Upper lobe of right lung (tissue), 1 donor: ENCODE results near the gene EDA. TPM values are rescaled to one million over a fixed set of nuclear protein-coding genes. Genes with fewer than 3 reads are reported as not detected.
A peak's percentile ranks its signal among the peaks of the same experiment; 100 is the strongest.

ENCODE experiments used
- ATAC-seq: fragments of 200-7000 bp; cut with Tn5 transposase; one replicate; pipeline ENCODE4 v1.9.1; 2020; ENCODE audit warnings: mild to moderate bottlenecking, moderate library complexity
- DNase-seq: peaks from one replicate; pipeline ENCODE4 v3.0.0-alpha.2; 2020
- H3K27ac ChIP-seq: fragments of 200-600 bp; one replicate; pipeline ENCODE4 v1.8.0; 2022
- H3K27me3 ChIP-seq: fragments of 200-600 bp; one replicate; pipeline ENCODE4 v1.8.0; 2022; ENCODE audit warnings: mild to moderate bottlenecking
- H3K36me3 ChIP-seq: fragments of 200-600 bp; one replicate; pipeline ENCODE4 v1.8.0; 2022
- H3K4me1 ChIP-seq: fragments of 200-600 bp; one replicate; pipeline ENCODE4 v1.8.0; 2022
- H3K4me3 ChIP-seq: fragments of 200-600 bp; one replicate; pipeline ENCODE4 v1.8.0; 2022; ENCODE audit warnings: mild to moderate bottlenecking
- H3K9me3 ChIP-seq: fragments of 200-600 bp; one replicate; pipeline ENCODE4 v1.8.0; 2022
- CTCF ChIP-seq: fragments of 200-600 bp; IDR thresholded peaks from one replicate; pipeline ENCODE4 v1.8.0; 2022; ENCODE audit warnings: antibody characterized with exemption
- intact Hi-C: fragments of 100-400 bp; cut with DNase I; formaldehyde crosslinking; loops from one replicate; pipeline ENCODE4 v1.11.0; 2022
- total RNA-seq: library from RNA; stranded (reverse); fragmentation: NEBNext Ultra II Directional; extraction: Animal tissue kit (Norgen Biotek cat#: 25700); gene quantifications from one replicate; pipeline ENCODE4 v1.2.1, GENCODE V29; 2021
- donor health status: DM: no; HTN: yes; CAD: no; lungs with severe emphysema.

Gene EDA
- total RNA-seq, 1 donor from 2014 or later, result 5.5 TPM

- Histone ChIP-seq H3K27me3 (no peaks in the 10 kb centered on the region), H3K4me1 (no peaks in the 10 kb centered on the region), H3K36me3 (no peaks in the 10 kb centered on the region), H3K4me3 (peak overlapping the region; percentile 58), H3K9me3 (no peaks in the 10 kb centered on the region), H3K27ac (no peak overlapping the region)
- ATAC-seq (peak; percentile 4), DNase-seq (peak; percentile 63)
- TF ChIP-seq CTCF, result no peak
- intact Hi-C loops, result no loop called here
These were observed 717 bp downstream of the EDA start for GRCh38 chrX:69616457-69617203.

GRCh38 chrX:69618803-69619202 lies 2.9 kb downstream of the EDA start:
- Histone ChIP-seq H3K4me3 (no peak overlapping the region), H3K36me3 (no peaks in the 10 kb centered on the region), H3K27ac (no peak overlapping the region), H3K9me3 (no peaks in the 10 kb centered on the region), H3K4me1 (no peaks in the 10 kb centered on the region), H3K27me3 (no peaks in the 10 kb centered on the region)
- intact Hi-C loops, result no loop called here
- DNase-seq (no peak), ATAC-seq (no peak)
- peak; percentile 46 for TF ChIP-seq CTCF

GRCh38 chrX:69626129-69626528 lies 10.2 kb downstream of the EDA start:
- H3K27ac ChIP-seq, result no peak overlapping the region
- DNase-seq (no peak), ATAC-seq (no peak)
- no peaks in the 10 kb centered on the region for H3K27me3 ChIP-seq
- H3K4me3 ChIP-seq, result no peak overlapping the region
- H3K4me1 ChIP-seq, result no peaks in the 10 kb centered on the region
- intact Hi-C loops, result no loop called here
- H3K9me3 ChIP-seq, result no peaks in the 10 kb centered on the region
- no peak for TF ChIP-seq CTCF
- no peaks in the 10 kb centered on the region for H3K36me3 ChIP-seq

GRCh38 chrX:69627744-69628143 lies 11.8 kb downstream of the EDA start:
- Histone ChIP-seq H3K4me1 (no peaks in the 10 kb centered on the region), H3K36me3 (no peaks in the 10 kb centered on the region), H3K4me3 (no peak overlapping the region), H3K9me3 (no peaks in the 10 kb centered on the region), H3K27me3 (no peaks in the 10 kb centered on the region), H3K27ac (no peak overlapping the region)
- intact Hi-C loops, result no loop called here
- ATAC-seq, result no peak
- DNase-seq, result no peak
- TF ChIP-seq CTCF, result no peak

GRCh38 chrX:69630147-69630546 lies 14.2 kb downstream of the EDA start:
- no peak for TF ChIP-seq CTCF
- no peak overlapping the region for H3K4me3 ChIP-seq

More at GRCh38 chrX:69630147-69630546, 14.2 kb downstream of the EDA start:
- Histone ChIP-seq H3K9me3 (no peaks in the 10 kb centered on the region), H3K4me1 (no peaks in the 10 kb centered on the region), H3K36me3 (no peaks in the 10 kb centered on the region), H3K27ac (no peak overlapping the region), H3K27me3 (no peaks in the 10 kb centered on the region)
- DNase-seq (no peak), ATAC-seq (no peak)
- intact Hi-C loops, result no loop called here
